Transverse colon (tissue), 3 donors: Measurements from ENCODE around the gene NT5C2.

Source experiments
- CTCF ChIP-seq, 5 experiments: fragments of 200-600 bp in 3 of 5; fragments of 450-650 bp in 2 of 5; sonication (generic) in 3 of 5; IDR thresholded peaks; 1 replicate in 2 of 5; 2 replicates in 3 of 5; pipeline ENCODE4 v1.5.1; 2016 to 2017; ENCODE audit warnings: antibody characterized with exemption in 5 of 5, inconsistent platforms in 3 of 5, mild to moderate bottlenecking in 2 of 5, moderate library complexity in 1 of 5
- POLR2A ChIP-seq: fragments of 450-650 bp; IDR thresholded peaks from one replicate; pipeline ENCODE4 v1.6.1; 2016; ENCODE audit warnings: antibody characterized with exemption, mild to moderate bottlenecking, moderate library complexity

GRCh38 chr10:103203466-103203865, 10.4 kb upstream of the NT5C2 start:
- TF ChIP-seq POLR2A (no peak), CTCF (IDR thresholded peaks at IDR 0.05) (no peak)
